Esophagus muscularis mucosa (tissue), 4 donors: Measurements from ENCODE around the gene KLHDC4. TPM values are rescaled to one million over a fixed set of nuclear protein-coding genes. Genes with fewer than 3 reads are reported as not detected.
"Not testable (repeated sequence)": the region's sequence is repeated elsewhere in the genome, so short reads cannot be mapped to it uniquely, and the experiment has no call there.

ENCODE experiments used
- DNase-seq: peaks from one replicate; pipeline ENCODE4 v3.0.0-alpha.2; 2017; ENCODE audit errors: extremely low spot score
- H3K27ac ChIP-seq, 4 donors: fragments of 200-600 bp; sonication (generic); replicated peaks in 1 of 4; 1 replicate in 3 of 4; 2 replicates in 1 of 4; pipeline ENCODE4 v1.5.1; 2016 to 2019; ENCODE audit warnings: mild to moderate bottlenecking in 1 of 4
- H3K27me3 ChIP-seq, 4 donors: fragments of 200-600 bp; sonication (generic); one replicate each; pipeline versions ENCODE4 v1.5.1 to v1.6.0; 2016 to 2019
- H3K36me3 ChIP-seq, 4 donors: fragments of 200-600 bp; sonication (generic); one replicate each; pipeline ENCODE4 v1.5.1; 2016 to 2019
- H3K4me1 ChIP-seq, 4 donors: fragments of 200-600 bp; sonication (generic); one replicate each; pipeline ENCODE4 v1.5.1; 2016 to 2019
- H3K4me3 ChIP-seq, 4 donors: fragments of 200-600 bp; sonication (generic); 1 replicate in 2 of 4; 2 replicates in 2 of 4; pipeline ENCODE4 v1.5.1; 2016 to 2019; ENCODE audit warnings: mild to moderate bottlenecking in 4 of 4, moderate library complexity in 1 of 4
- H3K9me3 ChIP-seq, 4 donors: fragments of 200-600 bp; sonication (generic); 1 replicate in 3 of 4; 2 replicates in 1 of 4; pipeline ENCODE4 v1.5.1; 2016 to 2019
- CTCF ChIP-seq, 3 experiments: fragments of 200-600 bp in 2 of 3; fragments of 450-650 bp in 1 of 3; sonication (generic) in 2 of 3; IDR thresholded peaks; one replicate each; pipeline ENCODE4 v1.5.1; 2017 to 2019; ENCODE audit warnings: antibody characterized with exemption in 3 of 3, mild to moderate bottlenecking in 2 of 3, moderate library complexity in 1 of 3
- EP300 ChIP-seq: sonication (generic); formaldehyde crosslinking; IDR thresholded peaks from one replicate; pipeline ENCODE4 v1.6.1; 2017; ENCODE audit warnings: antibody characterized with exemption
- POLR2A ChIP-seq: fragments of 450-650 bp; IDR thresholded peaks from one replicate; pipeline ENCODE4 v1.6.1; 2017; ENCODE audit warnings: antibody characterized with exemption, moderate library complexity, mild to moderate bottlenecking, low read depth
- POLR2AphosphoS5 ChIP-seq, 2 donors: sonication (generic); formaldehyde crosslinking; IDR thresholded peaks; one replicate each; pipeline ENCODE4 v1.6.1; 2017; ENCODE audit warnings: antibody characterized with exemption in 2 of 2
- WGBS: methylation state at CpG from one replicate; pipeline ENCODE4 v1.1.5; 2018; 5-methylcytosine and 5-hydroxymethylcytosine counted together
- intact Hi-C: fragments of 100-400 bp; cut with DNase I; formaldehyde crosslinking; loops from one replicate; pipeline ENCODE4 v1.15.1; 2023
- total RNA-seq, 4 donors: library from RNA; depleted of rRNA; stranded (reverse); fragments of >200 nt; gene quantifications; one replicate each; pipeline versions ENCODE4 v1.1.0 to v1.2.1, GENCODE V29; 2016

The KLHDC4 gene
- total RNA-seq, 4 donors from 2014 or later = 22.2 to 41.5 (median 31.4) TPM

DNA sequence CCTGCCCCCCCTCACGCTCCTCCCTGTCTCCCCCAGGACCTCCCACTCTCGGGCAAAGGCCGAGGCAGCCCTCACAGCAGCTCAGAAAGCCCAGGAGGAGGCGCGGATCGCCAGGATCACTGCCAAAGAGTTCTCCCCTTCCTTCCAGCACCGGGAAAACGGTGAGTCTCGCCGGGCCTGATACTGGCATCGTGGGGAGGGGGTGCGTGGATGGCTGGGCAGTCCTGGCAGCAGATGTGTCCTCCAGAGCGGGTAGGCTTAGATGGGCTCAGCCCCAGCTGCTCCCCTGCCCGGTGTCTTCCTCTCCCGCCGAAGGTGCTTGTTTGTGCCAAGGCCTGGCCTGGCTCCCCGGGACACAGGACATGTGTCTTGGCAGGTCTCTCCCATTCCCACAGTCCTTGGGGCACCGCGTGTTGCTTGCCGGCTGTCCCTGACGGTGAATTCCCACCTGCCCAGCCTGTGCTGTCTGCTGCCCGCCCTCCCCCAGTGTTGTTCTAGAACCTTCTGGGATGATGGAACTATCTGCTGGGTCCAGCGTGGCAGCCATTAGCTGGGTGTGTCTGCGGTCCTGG, 81.6 kb downstream of the KLHDC4 start:
- intact Hi-C loops = no loop called here
- Histone ChIP-seq H3K27me3 (peaks cover 0 to 92% (median 5%) of the 10 kb centered on the region in 4 donors), H3K9me3 (no peaks in the 10 kb centered on the region), H3K27ac (no peak overlapping the region), H3K4me3 (no peak overlapping the region), H3K36me3 (no peaks in the 10 kb centered on the region), H3K4me1 (peaks cover 0 to 3% (median 0%) of the 10 kb centered on the region in 4 donors)
- TF ChIP-seq POLR2AphosphoS5 (IDR thresholded peaks at IDR 0.05) (no peak), CTCF (IDR thresholded peaks at IDR 0.05) (no peak), POLR2A (no peak), EP300 (no peak)
- WGBS = 79% methylated on average over 20 of the region's 24 CpGs
- DNase-seq = no peak

- intact Hi-C loops = no loop called here
- no peak for DNase-seq
- Histone ChIP-seq H3K27me3 (peaks cover 0 to 84% (median 3%) of the 10 kb centered on the region in 4 donors), H3K36me3 (no peaks in the 10 kb centered on the region), H3K4me1 (peaks cover 0 to 3% (median 0%) of the 10 kb centered on the region in 4 donors), H3K4me3 (no peak overlapping the region), H3K27ac (no peak overlapping the region), H3K9me3 (no peaks in the 10 kb centered on the region)
- no peak for TF ChIP-seq CTCF (IDR thresholded peaks at IDR 0.05)
- no peak for TF ChIP-seq EP300
- TF ChIP-seq POLR2A = no peak
- no peak for TF ChIP-seq POLR2AphosphoS5 (IDR thresholded peaks at IDR 0.05)
- WGBS = 89% methylated on average over 18 of the region's 18 CpGs
Measured at GRCh38 chr16:87682852-87683399, 82.9 kb downstream of the KLHDC4 start.

DNA sequence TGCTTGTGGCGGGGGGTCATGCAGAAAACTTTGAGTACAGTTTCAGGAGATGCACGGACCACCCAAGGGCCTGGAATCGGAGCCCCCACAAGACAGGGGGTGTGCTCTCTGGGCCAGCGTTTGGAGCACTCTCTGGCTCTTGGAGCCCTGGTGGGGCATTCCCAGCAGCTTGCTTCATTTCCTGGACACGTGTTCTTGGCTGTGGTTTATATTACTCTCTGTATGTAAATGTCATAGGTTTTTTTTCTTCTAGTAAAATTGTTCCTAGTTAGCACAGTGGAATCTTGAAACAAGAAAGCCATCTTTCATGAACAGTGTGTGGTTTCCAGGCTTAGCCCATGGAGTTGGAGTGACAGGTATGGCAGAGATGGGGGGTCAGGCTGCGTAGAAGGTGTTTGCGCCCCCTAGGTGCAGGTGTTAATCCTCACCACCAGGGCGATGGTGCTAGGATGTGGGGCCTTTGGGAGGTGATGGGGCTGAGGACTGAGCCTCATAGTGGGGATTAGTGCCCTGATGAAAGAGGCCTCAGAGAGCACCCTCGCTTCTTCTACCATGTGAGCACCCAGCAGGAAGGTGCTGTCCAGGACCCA, 83.7 kb downstream of the KLHDC4 start:
- no peaks in the 10 kb centered on the region for H3K36me3 ChIP-seq
- no peak overlapping the region for H3K27ac ChIP-seq
- no peak overlapping the region for H3K4me3 ChIP-seq
- TF ChIP-seq POLR2A = no peak
- no peak for TF ChIP-seq POLR2AphosphoS5 (IDR thresholded peaks at IDR 0.05)
- no peak for TF ChIP-seq EP300
- TF ChIP-seq CTCF (IDR thresholded peaks at IDR 0.05) = no peak
- no peaks in the 10 kb centered on the region for H3K9me3 ChIP-seq
- 51% methylated on average over 9 of the region's 9 CpGs for WGBS
- peaks cover 0 to 3% (median 0%) of the 10 kb centered on the region in 4 donors for H3K4me1 ChIP-seq
- DNase-seq = no peak
- peaks cover 0 to 76% (median 0%) of the 10 kb centered on the region in 4 donors for H3K27me3 ChIP-seq
- intact Hi-C loops = no loop called here

GRCh38 chr16:87681051-87681602, 84.7 kb downstream of the KLHDC4 start:
- H3K4me3 ChIP-seq, H3K27ac ChIP-seq, intact Hi-C loops, DNase-seq, H3K4me1 ChIP-seq, H3K36me3 ChIP-seq, H3K9me3 ChIP-seq: not testable (repeated sequence)
- peaks cover 0 to 66% (median 0%) of the 10 kb centered on the region in 4 donors for H3K27me3 ChIP-seq
- 93% methylated on average over 60 of the region's 60 CpGs for WGBS

GRCh38 chr16:87680272-87680644, 85.5 kb downstream of the KLHDC4 start:
- intact Hi-C loops = no loop called here
- H3K27ac ChIP-seq = no peak overlapping the region
- peaks cover 0 to 57% (median 0%) of the 10 kb centered on the region in 4 donors for H3K27me3 ChIP-seq
- no peak for DNase-seq
- peaks cover 0 to 3% (median 0%) of the 10 kb centered on the region in 4 donors for H3K4me1 ChIP-seq
- H3K4me3 ChIP-seq = no peak overlapping the region
- H3K36me3 ChIP-seq = no peaks in the 10 kb centered on the region
- WGBS = 91% methylated on average over 9 of the region's 17 CpGs
- no peaks in the 10 kb centered on the region for H3K9me3 ChIP-seq
- TF ChIP-seq CTCF (IDR thresholded peaks at IDR 0.05) (no peak), POLR2AphosphoS5 (IDR thresholded peaks at IDR 0.05) (no peak), EP300 (no peak), POLR2A (no peak)
